GM21515 (cell line): Measurements from ENCODE around the gene UTY.
"Not testable (repeated sequence)": the region's sequence is repeated elsewhere in the genome, so short reads cannot be mapped to it uniquely, and the experiment has no call there.

ENCODE experiments used
- ATAC-seq: cut with Tn5 transposase; IDR thresholded peaks from one replicate; pipeline ENCODE4 v1.9.1; 2021; ENCODE audit not compliant: unreplicated experiment

Gene UTY

DNA sequence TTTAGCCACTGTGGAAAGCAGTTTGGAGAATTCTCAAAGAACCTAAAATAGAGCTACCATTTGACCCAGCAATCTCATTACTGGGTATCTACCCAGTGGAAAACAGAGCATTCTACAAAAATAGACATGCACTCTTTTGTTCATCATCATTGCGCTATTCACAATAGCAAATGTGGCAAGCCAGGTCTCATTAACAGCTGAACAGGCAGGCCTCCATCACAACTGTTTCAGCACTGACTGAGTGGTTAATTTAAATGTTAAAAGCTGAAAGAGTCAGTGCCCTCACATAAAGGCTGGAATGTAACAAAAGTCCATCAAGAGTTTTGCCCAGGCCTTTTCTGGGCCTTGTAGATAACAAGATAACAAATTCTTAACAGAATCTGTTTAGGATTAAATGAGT lies 166.9 kb downstream of the UTY start:
- no peak for ATAC-seq

- ATAC-seq: no peak
These were observed 171.9 kb downstream of the UTY start for GRCh38 chrY:13307959-13308358.

DNA sequence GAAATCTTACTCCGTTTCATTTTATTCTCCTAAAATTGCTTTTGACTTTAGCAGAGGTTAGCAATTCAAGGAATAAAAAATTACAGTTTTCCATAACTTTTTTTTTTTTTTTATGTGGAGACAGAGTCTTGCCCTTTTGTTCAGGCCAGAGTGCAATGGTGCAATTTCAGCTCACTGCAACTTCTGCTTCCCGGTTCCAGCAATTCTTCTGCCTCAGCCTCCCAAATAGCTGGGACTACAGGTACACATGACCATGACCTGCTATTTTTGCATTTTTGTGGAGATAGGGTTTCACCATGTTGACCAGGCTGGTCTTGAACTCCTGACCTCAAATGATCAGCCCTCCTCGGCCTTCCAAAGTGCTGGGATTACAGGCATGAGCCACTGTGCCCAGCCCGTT lies 179.0 kb downstream of the UTY start:
- no peak for ATAC-seq

DNA sequence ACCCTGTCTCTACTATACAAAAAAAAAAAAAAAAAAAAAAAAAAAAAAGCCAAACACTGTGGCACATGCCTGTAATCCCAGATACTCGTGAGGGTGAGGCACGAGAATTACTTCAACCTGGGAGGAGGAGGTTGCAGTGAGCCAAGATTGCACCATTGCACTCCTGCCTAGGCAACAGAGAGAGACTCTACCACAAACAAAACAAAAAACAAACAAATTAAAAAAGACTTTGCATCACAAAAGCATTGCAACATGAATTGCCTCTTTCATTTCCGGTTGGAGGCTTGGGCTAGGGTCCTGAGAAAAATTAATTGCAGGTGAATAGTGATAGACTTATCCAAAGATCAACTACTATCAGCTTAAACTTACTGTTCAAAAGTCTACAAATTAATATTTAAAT lies 180.4 kb downstream of the UTY start:
- no peak for ATAC-seq

DNA sequence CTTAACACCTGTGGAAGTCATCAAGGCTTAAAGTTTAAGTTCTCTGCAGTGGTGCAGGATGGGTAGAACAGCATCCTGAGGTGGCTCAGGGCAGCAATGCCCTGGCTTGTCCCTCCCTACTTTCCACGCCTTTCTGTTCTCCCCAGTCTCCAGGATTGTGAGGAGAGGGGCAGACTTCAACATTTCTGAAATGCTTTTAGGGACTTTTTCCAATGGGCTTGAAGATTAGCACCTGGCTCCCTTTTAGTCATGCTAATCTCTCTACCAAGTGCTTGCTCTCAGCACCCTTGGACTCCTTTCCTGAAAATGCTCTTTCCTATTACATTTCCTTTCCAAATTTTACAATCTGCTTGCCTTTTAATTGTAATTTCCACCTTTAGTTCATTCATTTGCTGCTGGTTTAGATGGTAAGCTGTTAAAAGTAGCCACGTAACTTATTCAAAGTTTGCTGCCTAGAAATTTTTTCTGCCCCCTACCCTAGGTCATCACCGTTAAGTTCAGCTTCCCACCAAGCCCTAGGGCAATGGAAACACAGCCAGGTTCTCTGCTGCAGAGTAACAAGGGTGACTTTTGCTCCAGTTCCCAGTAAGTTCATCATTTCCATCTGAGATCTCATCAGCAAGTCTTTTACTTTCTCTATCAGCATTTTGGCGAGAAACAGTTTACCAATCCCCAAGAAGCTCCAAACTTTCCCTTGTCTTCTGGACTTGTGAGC lies 183.5 kb downstream of the UTY start:
- ATAC-seq: no peak

- no peak for ATAC-seq
These were observed 184.8 kb downstream of the UTY start for GRCh38 chrY:13295026-13295425.

DNA sequence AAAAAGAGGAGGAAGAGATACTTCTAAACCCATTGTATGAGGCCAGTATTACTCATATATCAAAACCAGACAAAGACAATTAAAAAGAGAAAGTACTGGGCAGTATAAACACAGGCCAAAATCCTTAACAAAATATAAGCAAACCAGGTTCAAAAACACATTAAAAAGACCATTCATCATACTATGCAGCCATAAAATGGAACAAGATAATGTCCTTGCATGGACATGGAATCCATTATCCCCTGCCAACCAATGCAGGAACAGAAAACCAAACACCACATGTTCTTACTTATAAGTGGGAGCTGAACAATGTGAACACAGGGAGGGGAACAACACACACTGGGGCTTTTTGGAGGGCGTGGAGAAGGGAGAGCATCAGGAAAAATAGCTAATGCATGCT lies 188.6 kb downstream of the UTY start:
- ATAC-seq: no peak

- not testable (repeated sequence) for ATAC-seq
These were observed 197.4 kb downstream of the UTY start for GRCh38 chrY:13282151-13283054.

DNA sequence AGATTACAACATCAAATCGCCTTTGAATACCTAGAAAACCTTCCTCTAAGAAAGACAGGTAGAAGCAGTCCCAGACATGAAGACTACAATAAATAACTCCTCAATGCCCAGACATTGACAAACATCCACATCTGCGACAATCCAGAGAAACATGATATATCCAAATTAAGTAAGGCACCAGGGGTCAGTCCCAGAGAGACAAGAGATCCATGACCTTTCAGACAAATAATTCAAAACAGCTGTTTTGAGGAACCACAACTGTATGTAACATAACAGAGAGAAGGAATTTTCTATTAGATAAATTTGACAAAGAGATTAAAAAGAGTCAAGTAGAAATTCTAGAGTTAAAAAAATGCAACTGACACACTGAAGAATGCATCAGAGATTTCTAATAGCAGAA lies 200.3 kb downstream of the UTY start:
- ATAC-seq: no peak

DNA sequence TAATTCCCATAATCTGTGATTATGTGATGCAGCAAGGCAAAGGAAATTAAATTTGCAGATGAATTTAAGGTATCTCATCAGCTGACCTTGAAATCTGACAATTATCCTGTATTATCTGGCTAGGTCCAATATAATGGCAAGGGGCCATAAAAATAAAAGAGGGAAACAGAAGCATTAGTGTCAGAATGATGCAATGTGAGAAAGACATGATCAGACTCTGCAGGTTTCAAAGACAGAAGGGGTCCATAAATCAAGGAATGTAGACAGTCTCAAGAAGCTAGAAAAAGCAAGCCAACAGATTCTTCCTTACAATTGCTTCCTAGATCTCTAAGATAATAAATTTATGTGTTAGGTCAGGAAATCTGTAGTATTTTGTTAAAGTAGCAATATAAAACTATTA lies 208.1 kb downstream of the UTY start:
- ATAC-seq: no peak

- ATAC-seq: not testable (repeated sequence)
These were observed 225.8 kb downstream of the UTY start for GRCh38 chrY:13253941-13254440.

GRCh38 chrY:13250421-13250820 lies 229.4 kb downstream of the UTY start:
- ATAC-seq: no peak

DNA sequence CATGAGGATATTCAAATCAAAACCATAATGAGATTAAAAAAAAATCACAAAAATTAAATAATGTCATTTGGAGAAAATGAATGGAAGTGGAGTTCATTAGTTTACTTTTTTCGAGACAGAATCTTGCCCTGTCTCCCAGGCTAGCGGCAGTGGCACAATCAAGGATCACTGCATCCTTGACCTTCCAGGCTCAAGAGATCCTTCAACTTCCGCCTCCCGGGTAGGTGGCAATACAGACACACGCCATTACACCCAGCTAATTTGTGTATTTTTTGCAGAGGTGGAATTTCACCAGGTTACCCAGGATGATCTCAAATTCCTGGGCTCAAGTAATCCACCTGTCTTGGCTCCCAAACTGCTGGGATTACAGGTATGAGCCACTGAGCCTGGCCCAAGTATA lies 236.1 kb downstream of the UTY start:
- no peak for ATAC-seq

- ATAC-seq: no peak
These were observed 245.9 kb downstream of the UTY start for GRCh38 chrY:13233901-13234300.

- ATAC-seq: no peak
These were observed 246.7 kb downstream of the UTY start for GRCh38 chrY:13233118-13233517.

DNA sequence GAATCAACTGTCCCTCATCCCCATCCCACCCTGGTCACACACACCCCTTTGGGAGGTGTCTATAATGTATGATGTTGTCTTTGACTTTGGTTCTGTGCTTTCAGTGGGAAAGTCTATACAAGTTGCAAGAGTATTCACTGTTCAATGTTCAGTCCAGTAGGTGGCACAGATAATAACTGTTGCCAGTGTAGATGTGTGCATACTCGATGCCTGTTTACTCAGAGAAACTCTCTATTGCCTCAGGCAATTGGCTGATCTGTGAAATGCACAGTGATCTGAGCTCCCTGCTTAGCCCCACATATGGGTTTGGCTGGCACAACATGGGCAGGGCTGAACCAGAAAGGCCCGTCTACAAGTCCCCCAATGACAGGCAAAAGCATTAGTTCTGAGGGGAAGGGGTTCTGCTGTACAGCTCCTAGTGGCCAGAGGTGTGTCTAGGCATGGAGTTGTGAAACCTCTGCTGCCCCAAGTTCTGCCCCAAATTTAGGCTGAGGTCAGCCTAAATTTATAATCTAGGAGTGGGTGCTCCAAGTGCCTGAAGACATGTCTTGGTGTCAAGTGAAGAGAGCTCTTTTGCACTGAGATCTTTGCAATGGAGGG lies 252.4 kb downstream of the UTY start:
- no peak for ATAC-seq

GRCh38 chrY:13210961-13211646 lies 268.7 kb downstream of the UTY start:
- no peak for ATAC-seq

- ATAC-seq: no peak
These were observed 274.6 kb downstream of the UTY start for GRCh38 chrY:13205214-13205613.
